ENCODE measurements around the gene TFIP11. TPM values are rescaled to one million over a fixed set of nuclear protein-coding genes. Genes with fewer than 3 reads are reported as not detected.
A peak's percentile ranks its signal among the peaks of the same experiment; 100 is the strongest.

Gene TFIP11
- total and polyA plus RNA-seq, 10 of the 15 experiments (the other 5 are each of a cell fraction or from before 2014, with no cell fraction given), result 14.2 to 43.3 (median 31.9) TPM

- Histone ChIP-seq H3K4me3 (no peak overlapping the region), H3K4me2 (ENCODE audit: control insufficient read depth, insufficient read depth) (no peak overlapping the region), H3K36me3 (ENCODE audit: control insufficient read depth in 2 of 2, insufficient read depth in 2 of 2, low read length in 1 of 2) (peaks cover 30 to 45% of the 10 kb centered on the region in 2 experiments), H3K9me3 (replicated peaks; ENCODE audit: control insufficient read depth, insufficient read depth, low read length) (no peaks in the 10 kb centered on the region), H3K79me2 (ENCODE audit: control insufficient read depth, insufficient read depth, low read length) (peaks cover 5% of the 10 kb centered on the region), H2AFZ (ENCODE audit: control insufficient read depth, low read depth, low read length) (no peak overlapping the region), H3K9ac (ENCODE audit: control insufficient read depth, insufficient read depth, low read length) (no peak overlapping the region), H4K20me1 (ENCODE audit: control insufficient read depth, insufficient read depth) (no peaks in the 10 kb centered on the region), H3K27me3 (replicated peaks in 1 of 2; ENCODE audit: control insufficient read depth in 2 of 2, insufficient read depth in 2 of 2, low read length in 1 of 2) (no peaks in the 10 kb centered on the region), H3K4me1 (ENCODE audit: control insufficient read depth, insufficient read depth, low read length) (no peaks in the 10 kb centered on the region), H3K27ac (ENCODE audit: control insufficient read depth, insufficient read depth) (no peak overlapping the region)
- intact Hi-C loops (cut with micrococcal nuclease; ENCODE audit: unreplicated experiment) (loop anchor here (1.0 kb wide), 2 partner anchors 63 to 97 kb away; no protein-coding TSS in a partner anchor), in situ Hi-C loops (cut with MboI) (loop anchor here (5.0 kb wide), 2 partner anchors 59 to 94 kb away; no protein-coding TSS in a partner anchor)
- TF ChIP-seq RAD21 (IDR thresholded peaks at IDR 0.05; ENCODE audit: insufficient read depth, low read depth, low read length) (peak; percentile 68), ZZZ3 (IDR thresholded peaks at IDR 0.05; ENCODE audit: control insufficient read depth, insufficient read length, low read depth) (no peak), YY1 (IDR thresholded peaks at IDR 0.05; ENCODE audit: low read depth, low read length) (peak; percentile 35; the same call in 1 of the 2 replicates), SMC3 (IDR thresholded peaks at IDR 0.05; ENCODE audit: borderline replicate concordance, low read length) (peak; percentile 97), CTCF (IDR thresholded peaks at IDR 0.05 in 2 of 3, conservative IDR thresholded peaks at IDR 0.05 in 1 of 3; ENCODE audit: control insufficient read depth in 2 of 3, extremely low read depth in 1 of 3, insufficient read depth in 1 of 3, low read depth in 3 of 3, low read length in 3 of 3) (peak; percentile 69 to 82 (median 81)), IKZF1 (conservative IDR thresholded peaks at IDR 0.05) (peak; percentile 31; the same call in 1 of the 2 replicates)
- peak; percentile 92 for FAIRE-seq
- BruUV-seq (replicated peaks), result no TSS peak
- WGBS (ENCODE audit: insufficient coverage, insufficient replicate concordance, low lambda C conversion rate, missing lambda C conversion rate), result 31% methylated on average over 3 of the region's 3 CpGs
- RAD21 ChIA-PET (ENCODE audit: unreplicated experiment), result interaction anchor here (0.8 to 2.4 kb wide), 7 partner anchors 30 to 97 kb away, joined by 3 to 11 read pairs (median 4); no protein-coding TSS in a partner anchor
- POLR2A ChIA-PET, result no interaction called here
- DNase-seq (ENCODE audit: low read depth, low spot score), result no peak
- SMC1A ChIA-PET (ENCODE audit: uncharacterized antibody, unreplicated experiment), result interaction anchor here (0.6 to 5.1 kb wide), 15 partner anchors 15 to 213 kb away, joined by 3 to 73 read pairs (median 4); no protein-coding TSS in a partner anchor
- CTCF ChIA-PET, result interaction anchor here (0.6 to 5.5 kb wide), 24 partner anchors 8 to 210 kb away, joined by 3 to 124 read pairs (median 4); partner anchors contain the start of genes HPS4 and SRRD
- peak; percentile 76 for ATAC-seq
Observed at GRCh38 chr22:26461188-26461810, 51.0 kb downstream of the TFIP11 start.

Data from GM12878 (cell line).